Mesenteric fat pad (tissue), 1 donor: Measurements from ENCODE around the gene GMEB2. TPM values are rescaled to one million over a fixed set of nuclear protein-coding genes. Genes with fewer than 3 reads are reported as not detected.
"Not testable (repeated sequence)": the region's sequence is repeated elsewhere in the genome, so short reads cannot be mapped to it uniquely, and the experiment has no call there.

Source experiments
- DNase-seq: peaks from one replicate; pipeline ENCODE4 v3.0.0-alpha.2; 2020; ENCODE audit warnings: low spot score
- total RNA-seq: library from RNA; stranded (reverse); fragmentation: NEBNext Ultra II Directional; extraction: Animal tissue kit (Norgen Biotek cat#: 25700); gene quantifications from one replicate; pipeline ENCODE4 v1.2.1, GENCODE V29; 2021
- donor health status: DM: yes; HTN: yes; CAD: no.

Gene GMEB2
- total RNA-seq, 1 donor from 2014 or later: 10.0 TPM

- DNase-seq: no peak
Observed at GRCh38 chr20:63617092-63617875, 9.6 kb downstream of the GMEB2 start.

GRCh38 chr20:63613863-63614594, 12.9 kb downstream of the GMEB2 start:
- DNase-seq: not testable (repeated sequence)

- DNase-seq: no peak
Observed at GRCh38 chr20:63612276-63612931, 14.5 kb downstream of the GMEB2 start.

GRCh38 chr20:63611646-63612045, 15.3 kb downstream of the GMEB2 start:
- no peak for DNase-seq

GRCh38 chr20:63610581-63611435, 16.1 kb downstream of the GMEB2 start:
- DNase-seq: no peak

- no peak for DNase-seq
Observed at GRCh38 chr20:63606686-63607085, 20.2 kb downstream of the GMEB2 start.

GRCh38 chr20:63602321-63602720, 24.6 kb downstream of the GMEB2 start:
- no peak for DNase-seq

GRCh38 chr20:63601679-63602078, 25.2 kb downstream of the GMEB2 start:
- not testable (repeated sequence) for DNase-seq

- DNase-seq: no peak
Observed at GRCh38 chr20:63599396-63600050, 27.4 kb downstream of the GMEB2 start.

- DNase-seq: no peak
Observed at GRCh38 chr20:63598479-63599395, 28.2 kb downstream of the GMEB2 start.

GRCh38 chr20:63597651-63598478, 29.0 kb downstream of the GMEB2 start:
- DNase-seq: no peak

- no peak for DNase-seq
Observed at GRCh38 chr20:63596423-63596822, 30.5 kb downstream of the GMEB2 start.

GRCh38 chr20:63595416-63596127, 31.3 kb downstream of the GMEB2 start:
- DNase-seq: no peak

GRCh38 chr20:63594043-63594561, 32.8 kb downstream of the GMEB2 start:
- no peak for DNase-seq

- DNase-seq: no peak
Observed at GRCh38 chr20:63592661-63593060, 34.2 kb downstream of the GMEB2 start.

- DNase-seq: no peak
Observed at GRCh38 chr20:63591786-63592355, 35.0 kb downstream of the GMEB2 start.

GRCh38 chr20:63591147-63591533, 35.8 kb downstream of the GMEB2 start:
- DNase-seq: no peak
